Right hindlimb (tissue), 1 donor: ENCODE results near the gene PDCL2.

ENCODE experiments used
- DNase-seq: peaks from one replicate; pipeline ENCODE4 v3.0.0-alpha.2; 2018

PDCL2 gene

DNA sequence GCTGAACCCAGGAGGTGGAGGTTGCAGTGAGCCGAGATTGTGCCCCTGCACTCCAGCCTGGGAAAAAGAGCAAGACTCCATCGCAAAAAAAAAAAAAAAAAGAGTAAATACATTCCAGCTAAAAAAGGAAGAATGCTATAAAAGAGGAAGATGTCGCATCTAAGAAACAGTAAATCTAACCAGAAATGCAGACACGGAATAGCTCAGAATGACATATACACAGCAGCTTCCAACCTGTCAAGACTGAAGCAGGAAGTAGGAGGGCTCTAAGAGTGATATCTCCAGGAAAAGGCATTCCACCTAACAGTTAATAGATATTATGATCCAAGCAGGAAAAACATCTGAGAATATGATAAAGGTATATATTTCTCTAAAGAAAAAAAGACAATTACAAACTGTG, 61.4 kb downstream of the PDCL2 start:
- no peak for DNase-seq

DNA sequence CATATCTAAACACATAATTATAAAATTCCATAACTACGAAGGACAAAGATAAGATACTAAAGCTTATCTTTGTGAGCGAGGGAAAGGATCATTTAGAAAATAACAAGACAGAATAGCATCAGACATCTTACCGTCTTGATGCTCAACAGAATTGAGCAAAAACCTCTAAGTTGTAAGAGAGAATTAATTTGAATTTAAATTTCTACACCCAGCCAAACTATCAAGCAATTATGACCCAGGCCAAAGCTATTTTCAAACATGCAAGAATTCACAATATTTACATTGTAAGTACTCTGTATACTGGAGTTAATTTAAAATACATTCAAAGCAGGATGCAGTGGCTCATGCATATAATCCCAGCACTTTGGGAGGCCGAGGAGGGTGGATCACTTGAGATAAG, 61.9 kb downstream of the PDCL2 start:
- no peak for DNase-seq

DNA sequence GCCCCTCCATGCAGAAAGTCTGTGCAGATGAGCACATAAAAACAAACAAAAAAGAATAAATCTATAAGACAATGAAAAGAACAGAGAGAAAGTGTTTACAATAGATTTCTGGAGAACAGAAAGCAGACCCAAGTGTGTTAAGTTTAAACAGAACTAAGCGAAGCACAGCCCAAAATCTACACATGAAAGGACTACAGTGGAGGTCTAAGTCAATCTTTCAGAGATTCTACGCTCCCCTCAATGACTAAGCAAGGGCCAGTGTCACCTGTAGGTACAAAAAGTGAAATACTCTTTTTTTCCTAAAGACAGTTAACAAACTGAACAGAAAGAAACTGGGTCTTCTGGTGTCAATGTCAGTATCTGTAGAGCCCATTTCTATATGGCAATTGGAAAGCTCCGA, 63.6 kb downstream of the PDCL2 start:
- DNase-seq, result no peak

- no peak for DNase-seq
These were observed 67.0 kb downstream of the PDCL2 start for GRCh38 chr4:55524844-55525571.

GRCh38 chr4:55518442-55518841, 73.6 kb downstream of the PDCL2 start:
- DNase-seq, result no peak

DNA sequence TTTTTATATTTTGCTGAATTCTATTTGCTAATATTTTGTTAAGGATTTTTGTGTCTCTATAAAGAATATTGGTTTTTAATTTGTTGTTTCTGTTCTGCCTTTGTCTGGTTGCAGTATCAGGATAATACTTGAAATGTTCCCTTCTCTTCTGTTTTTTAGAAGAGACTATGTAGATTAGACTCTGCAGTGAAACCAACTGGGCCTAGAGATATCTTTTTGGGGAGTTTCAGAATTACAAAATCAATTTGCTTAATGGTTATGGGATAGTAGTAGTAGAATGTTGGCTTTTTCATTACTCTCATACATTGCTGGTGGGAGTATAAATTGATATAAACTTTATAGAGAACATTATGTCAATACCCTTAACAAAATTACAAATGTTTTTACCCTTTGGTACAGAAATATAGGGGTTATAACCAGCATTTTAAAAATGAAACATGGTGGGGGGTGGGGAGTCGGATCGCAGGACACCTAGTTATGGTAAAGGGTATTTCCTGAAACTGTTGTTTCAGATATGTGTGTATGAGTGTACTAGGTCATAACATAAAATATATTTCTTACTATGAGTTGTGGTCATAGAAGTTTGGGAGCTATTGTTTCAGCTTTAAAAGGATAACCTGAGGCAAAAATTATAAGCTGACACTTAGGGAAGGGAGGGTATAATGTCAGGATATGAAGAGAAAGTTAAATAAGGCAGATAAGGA, 74.4 kb downstream of the PDCL2 start:
- no peak for DNase-seq

DNA sequence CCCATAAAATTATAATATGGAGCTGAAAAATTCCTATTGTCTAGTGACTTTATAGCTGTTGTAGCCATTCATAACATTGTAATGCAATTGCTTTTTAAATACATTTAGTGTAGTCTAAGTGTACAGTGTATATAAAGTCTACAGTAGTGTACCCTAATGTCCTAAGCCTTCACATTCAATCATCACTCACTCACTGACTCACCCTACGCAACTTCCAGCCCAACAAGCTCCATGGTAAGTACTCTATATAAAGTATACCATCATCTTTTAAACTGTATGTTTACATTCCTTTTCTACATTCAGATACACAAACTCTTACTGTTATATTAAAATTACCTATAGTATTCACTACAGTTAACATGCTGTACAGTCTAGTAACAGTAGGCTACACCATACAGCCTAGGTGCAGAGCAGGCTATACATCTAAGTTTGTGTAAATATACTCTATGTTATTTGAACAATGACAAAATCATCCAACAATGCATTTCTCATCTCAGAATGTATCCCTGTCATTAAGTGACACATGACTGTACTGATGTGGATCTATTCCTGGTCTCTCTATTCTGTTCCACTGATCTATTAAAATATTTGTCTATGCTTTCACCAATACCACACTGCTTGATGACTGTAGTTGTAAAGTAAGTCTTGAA, 79.0 kb downstream of the PDCL2 start:
- no peak for DNase-seq

GRCh38 chr4:55512077-55512476, 80.0 kb downstream of the PDCL2 start:
- no peak for DNase-seq

- DNase-seq, result no peak
These were observed 81.4 kb downstream of the PDCL2 start for GRCh38 chr4:55510685-55511084.

DNA sequence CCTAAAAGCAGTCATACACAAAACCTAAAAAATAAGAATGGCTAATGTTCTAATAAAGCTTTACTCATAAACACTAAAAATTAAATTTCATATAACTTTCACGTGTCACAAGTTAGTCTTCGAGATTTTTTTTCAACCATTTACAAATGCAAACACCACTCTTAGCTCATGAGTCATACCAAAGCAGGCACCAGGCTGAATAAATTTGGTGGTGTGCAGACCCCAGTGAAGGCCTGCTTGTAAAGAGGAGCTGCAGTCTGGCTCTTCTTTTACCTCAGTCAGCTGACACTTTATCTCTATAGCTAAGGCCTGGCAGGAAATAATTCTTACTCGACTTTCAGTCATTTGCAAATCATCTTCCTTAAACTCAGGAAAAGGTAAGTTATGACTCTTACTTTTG, 82.8 kb downstream of the PDCL2 start:
- DNase-seq, result no peak

DNA sequence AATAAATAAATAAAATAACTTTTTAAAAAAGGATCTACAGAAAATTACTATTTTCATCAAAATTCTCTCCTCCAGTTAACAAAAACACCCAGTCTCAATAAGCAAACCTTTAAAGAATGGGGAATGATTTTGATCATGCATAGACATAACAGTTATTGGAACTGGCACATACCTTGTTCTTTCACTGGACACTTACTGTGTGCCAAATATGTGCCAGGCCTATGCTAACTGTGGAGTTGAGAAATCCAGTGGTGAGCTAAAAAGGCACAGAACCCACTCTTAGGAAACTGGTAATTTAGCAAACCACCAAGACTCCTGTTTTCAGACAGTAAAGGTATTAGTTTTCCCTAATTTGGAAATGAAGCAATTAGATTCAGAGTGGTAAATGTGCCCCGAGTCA, 84.4 kb downstream of the PDCL2 start:
- no peak for DNase-seq
